Anterior cingulate cortex (tissue), 58 donors: Measurements from ENCODE around the gene LSM14B.
A peak's percentile ranks its signal among the peaks of the same experiment; 100 is the strongest.

Experiments used
- DNase-seq, 58 donors: peaks; one replicate each; lab custom pipeline; 2025; lab: John Stamatoyannopoulos, UW

LSM14B gene

DNA sequence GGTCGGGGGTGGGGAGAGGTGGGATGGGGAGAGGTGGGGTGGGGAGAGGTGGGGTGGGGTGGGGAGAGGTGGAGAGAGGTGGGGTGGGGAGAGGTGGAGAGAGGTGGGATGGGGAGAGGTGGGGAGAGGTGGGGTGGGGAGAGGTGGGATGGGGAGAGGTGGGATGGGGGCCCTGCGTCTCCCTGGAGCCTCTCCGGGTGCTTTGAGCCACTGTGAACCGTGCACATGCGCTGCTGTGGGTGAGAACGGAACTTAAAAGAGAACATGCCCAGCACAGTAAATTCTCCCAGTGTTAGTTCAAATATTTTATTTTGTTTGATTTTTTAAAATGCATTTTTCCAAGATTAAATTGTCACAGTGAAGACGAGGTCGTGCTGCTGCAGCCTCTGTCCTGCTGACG, 38.0 kb downstream of the LSM14B start:
- no peak for DNase-seq

DNA sequence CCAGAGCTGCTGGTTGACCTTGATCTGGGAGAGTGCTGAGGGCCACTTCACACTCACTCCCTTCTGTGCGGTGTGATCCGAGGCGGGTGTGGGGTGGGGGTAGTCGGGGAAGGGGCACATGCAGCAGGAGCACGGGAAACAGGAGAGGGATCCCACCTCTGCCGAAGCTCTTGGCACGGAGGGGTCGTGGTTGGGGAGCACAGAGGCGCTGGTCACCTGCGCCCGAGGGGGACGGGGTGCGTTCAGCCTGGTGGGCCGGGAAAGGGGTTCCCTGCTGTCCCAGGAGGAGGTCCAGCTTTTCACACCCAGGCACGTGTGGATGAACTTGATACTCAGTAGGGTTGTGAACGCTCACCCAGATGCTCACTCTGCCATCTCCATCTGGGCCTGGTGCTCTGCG, 38.6 kb downstream of the LSM14B start:
- no peak for DNase-seq

DNA sequence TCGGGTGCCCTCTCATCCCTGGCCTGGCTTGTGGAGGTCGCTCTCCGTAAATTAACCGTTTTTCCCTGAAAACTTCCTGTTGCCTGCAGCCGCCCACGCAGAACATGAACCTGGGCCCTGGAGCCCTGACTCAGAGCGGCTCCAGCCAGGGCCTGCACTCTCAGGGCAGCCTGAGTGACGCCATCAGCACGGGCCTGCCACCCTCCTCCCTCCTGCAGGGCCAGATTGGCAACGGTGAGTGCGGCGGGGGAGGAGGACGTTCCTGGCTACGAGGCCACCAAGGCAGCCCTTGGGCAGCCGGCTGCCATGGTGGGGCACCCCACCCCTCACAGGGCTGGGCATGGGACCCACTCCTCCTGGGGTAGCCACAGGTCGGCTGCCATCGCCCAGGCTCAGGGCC, 39.1 kb downstream of the LSM14B start:
- DNase-seq: no peak

GRCh38 chr20:62162765-62163484, 40.6 kb downstream of the LSM14B start:
- DNase-seq: no peak

GRCh38 chr20:62163485-62163865, 41.2 kb downstream of the LSM14B start:
- DNase-seq: no peak

DNA sequence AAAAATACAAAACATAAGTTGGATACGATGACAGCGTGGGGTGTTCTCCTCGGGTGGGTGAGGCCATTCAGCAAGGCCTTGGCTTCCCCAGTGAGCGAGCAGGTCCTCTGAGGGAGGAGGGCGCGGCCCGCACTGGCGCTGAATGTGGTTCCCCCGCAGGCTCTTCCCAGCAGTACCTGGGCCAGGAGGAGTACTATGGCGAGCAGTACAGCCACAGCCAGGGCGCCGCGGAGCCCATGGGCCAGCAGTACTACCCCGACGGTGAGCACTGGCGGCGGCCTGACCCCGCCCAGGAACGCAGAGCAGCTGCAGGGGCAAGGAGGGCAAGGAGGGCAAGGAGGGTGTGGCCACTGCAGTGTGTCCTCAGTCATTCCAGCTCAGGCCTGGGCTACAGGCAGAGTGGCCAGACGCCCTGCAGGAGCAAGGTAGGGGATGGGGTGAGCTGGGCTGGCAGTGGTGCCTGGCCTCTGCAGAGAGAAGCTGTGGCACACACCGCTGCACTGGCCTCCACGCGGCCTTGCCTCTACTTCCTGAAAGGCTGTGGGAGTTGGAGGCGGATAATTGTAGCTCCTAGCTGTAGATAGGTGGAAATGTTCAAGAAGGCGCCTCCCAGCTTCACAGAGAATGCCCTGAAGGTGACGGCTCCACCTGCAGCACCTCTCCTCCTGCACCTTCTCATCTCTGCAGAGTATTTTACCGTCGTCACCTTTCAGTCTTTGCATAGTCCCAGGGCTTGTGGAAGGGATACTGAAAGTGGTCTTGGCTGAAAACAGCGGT, 41.9 kb downstream of the LSM14B start:
- DNase-seq: no peak

- DNase-seq: no peak
Measured at GRCh38 chr20:62164879-62165761, 42.8 kb downstream of the LSM14B start.

DNA sequence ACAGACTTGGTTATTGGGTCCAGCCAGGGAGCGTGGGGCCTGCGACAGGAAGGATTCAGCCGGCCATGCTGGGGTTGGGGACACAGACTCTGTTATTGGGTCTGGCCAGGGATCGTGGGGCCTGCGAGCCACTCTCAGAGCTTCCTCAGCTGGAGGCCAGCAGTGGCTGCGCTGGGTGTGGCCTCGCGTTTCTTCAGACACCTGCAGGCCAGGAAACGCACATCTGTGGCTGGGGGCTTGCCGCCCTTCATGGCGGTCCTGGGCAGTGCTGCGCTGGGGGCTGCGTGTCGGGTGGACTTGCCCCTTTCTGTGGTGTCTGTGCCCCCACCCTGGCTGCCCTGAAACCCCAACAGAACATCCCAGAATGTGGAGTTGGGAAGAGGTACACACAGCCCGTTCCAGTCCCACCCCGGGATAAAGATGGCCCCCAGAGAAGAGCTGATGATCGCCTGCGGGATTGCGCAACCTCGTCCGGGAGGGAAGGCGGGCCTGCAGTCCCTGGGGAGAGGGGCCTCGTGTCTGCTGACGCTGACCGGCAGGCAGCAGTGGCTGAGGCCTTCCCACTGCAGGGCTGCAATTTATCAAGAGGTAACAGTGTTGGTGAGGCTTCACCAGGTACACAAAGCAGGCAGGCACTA, 43.6 kb downstream of the LSM14B start:
- DNase-seq: no peak

GRCh38 chr20:62167474-62167873, 45.2 kb downstream of the LSM14B start:
- no peak for DNase-seq

GRCh38 chr20:62168061-62168460, 45.8 kb downstream of the LSM14B start:
- no peak for DNase-seq

GRCh38 chr20:62168890-62169435, 46.7 kb downstream of the LSM14B start:
- no peak for DNase-seq

GRCh38 chr20:62170536-62170935, 48.3 kb downstream of the LSM14B start:
- DNase-seq: no peak

DNA sequence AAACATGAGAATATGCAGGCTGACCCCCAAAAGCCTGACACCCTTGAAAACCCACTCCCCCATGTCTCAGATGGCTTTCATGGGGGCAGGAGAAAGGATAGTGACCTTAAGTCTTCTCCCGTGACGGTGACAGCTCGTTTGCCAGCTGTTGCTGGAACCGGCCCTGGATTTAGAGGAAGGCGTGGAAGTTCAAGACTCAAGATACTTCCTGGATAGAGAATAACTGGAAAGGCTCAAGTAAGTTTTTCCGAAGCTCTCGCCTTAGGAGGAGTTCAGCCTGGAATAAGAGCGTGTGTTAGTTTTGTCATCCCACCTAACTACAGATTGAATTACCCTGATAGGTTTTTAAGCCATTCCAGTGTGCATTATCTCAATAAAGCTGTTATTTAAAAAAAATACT, 49.0 kb downstream of the LSM14B start:
- DNase-seq: no peak

DNA sequence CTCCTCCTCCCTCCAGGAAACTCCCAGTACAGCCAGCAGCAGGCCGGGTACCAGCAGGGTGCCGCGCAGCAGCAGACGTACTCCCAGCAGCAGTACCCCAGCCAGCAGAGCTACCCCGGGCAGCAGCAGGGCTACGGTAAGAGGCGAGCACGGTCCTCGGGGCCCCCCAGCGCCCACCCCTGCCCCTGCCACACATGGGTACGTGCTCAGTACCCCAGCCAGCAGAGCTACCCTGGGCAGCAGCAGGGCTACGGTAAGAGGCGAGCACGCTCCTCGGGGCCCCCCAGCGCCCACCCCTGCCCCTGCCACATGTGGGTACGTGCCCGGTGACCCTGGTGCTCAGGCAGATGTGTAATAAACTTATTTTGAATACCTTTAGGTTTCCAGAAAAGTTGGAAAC, 50.4 kb downstream of the LSM14B start:
- no peak for DNase-seq

DNA sequence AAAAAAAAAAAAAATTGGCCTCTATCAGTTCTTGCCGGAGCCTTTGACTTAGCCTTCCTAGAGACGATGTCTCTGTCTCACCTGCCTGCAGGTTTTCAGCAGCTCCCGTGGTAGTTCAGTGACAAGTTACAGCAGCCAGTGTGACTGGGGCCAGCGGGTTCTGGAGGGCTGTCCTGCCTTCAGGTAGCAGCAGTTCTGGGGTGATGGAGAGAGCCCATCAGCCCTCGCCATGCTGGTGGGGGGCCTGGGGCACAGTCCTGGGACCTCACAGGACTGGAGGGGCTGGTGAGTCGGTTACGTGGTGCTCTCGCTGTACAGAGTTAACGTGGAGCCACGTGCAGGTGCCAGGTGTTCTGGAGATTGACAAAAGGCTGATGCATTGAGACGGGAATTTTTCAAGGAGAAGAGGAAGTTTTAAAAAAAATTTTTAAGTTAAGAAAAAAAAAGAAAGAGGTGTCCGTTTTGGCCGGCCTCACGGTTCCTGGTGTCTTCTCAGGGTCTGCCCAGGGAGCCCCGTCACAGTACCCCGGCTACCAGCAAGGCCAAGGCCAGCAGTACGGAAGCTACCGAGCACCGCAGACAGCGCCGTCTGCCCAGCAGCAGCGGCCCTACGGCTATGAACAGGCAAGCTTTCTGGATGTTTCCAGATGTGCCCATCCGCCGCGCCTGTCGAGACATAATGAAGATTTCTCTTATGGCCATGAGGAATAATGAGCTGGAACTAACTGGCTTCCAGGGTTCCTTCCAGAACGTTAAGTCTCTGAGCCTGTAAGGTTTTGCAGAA, 51.9 kb downstream of the LSM14B start:
- no peak for DNase-seq

DNA sequence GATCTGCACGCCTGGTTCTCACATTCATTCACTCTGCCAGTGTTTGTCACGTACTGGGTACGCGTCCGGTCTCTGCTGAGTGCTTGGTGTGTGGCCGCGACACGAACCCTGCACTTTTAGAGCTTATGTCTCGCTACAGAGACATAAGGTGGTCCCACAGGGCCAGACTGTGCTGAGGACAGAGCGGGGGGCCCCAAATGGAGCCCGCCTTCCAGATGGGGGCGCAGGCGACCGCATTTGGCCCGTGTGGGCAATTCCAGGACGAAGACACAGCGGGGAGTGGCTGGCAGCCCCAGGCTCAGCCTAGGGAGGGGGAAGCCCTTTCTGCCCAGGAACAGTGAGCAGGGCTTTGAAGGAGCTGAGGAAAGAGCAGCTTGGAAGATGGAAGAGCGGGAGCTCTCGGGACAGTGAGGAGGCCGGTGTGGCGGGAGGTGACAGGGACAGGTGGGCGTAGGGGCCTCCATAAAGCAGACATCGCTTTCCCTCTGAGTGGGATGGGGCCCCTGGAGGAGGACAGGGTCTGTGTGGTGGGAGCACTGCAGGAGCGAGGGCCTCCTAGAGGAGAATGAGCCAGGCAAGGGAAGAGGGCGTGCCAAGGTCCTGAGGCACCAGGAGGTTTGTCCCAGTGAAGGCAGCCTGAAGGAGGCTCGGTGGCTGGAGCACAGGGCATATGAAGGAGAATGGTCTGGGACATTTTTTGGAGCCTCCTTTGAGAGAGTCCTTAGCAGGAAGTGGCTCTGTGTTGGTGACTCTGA, 52.8 kb downstream of the LSM14B start:
- DNase-seq: no peak

DNA sequence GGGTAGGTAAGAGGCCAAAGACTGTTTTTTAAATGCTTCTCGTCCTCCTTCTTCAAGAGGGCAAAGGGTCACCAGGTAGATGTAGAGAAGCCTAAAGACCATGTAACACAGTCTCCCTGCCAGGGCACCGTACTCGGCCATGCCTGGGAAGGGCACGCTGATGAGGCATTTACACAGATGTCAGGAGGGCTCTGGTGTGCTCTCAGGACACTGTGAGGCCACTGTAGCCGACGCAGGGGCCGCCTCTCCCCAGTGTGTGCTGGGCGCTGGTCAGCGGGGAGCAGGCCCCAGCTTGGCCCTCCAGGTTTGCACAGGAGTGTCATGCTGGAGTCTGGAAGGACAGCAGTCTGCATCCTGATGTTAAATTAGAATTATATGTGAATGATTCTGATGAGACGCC, 53.4 kb downstream of the LSM14B start:
- no peak for DNase-seq

- DNase-seq: no peak
Measured at GRCh38 chr20:62176866-62177265, 54.6 kb downstream of the LSM14B start.

DNA sequence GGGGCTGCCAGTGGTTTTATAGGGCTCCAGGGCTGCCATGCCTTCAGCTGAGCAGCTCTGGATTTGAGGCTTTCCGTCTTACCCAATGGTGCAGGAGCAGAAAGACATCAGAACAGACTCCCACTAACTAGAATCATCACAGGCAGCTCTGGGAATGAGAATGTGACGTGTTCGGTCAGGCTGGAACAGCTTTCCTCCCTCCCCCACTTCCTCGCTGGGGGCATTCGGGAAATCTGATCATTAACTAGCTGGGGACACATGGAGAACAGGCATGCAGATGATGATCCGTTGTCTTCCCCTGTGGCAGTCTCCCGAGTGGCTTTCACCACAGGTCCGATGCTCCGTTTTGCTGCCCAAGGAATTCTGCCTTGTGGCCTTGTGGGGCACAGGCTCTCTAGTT, 55.0 kb downstream of the LSM14B start:
- DNase-seq: peak in 1 of 58 donors; percentile 2
